Natural killer cell (primary cell): Measurements from ENCODE around the gene STH. TPM values are rescaled to one million over a fixed set of nuclear protein-coding genes. Genes with fewer than 3 reads are reported as not detected.

Source experiments
- ATAC-seq, 3 donors: fragments of 150-1000 bp in 2 of 3; fragments of 200-7000 bp in 1 of 3; cut with Tn5 transposase; 1 replicate in 1 of 3; 2 replicates in 2 of 3; pipeline ENCODE4 v1.10.0; 2021; ENCODE audit warnings: mild to moderate bottlenecking in 2 of 3, moderate library complexity in 2 of 3
- DNase-seq, 2 donors: peaks; one replicate each; pipeline versions ENCODE4 v3.0.0 to v3.0.0-alpha.2; 2013 to 2021; ENCODE audit warnings: mixed read lengths in 1 of 2
- H3K27ac ChIP-seq: one replicate; pipeline ENCODE4 v1.5.1; 2013; ENCODE audit warnings: mild to moderate bottlenecking, low read length
- H3K27me3 ChIP-seq: one replicate; pipeline ENCODE4 v1.6.1; 2013; ENCODE audit warnings: low read length; ENCODE audit not compliant: control insufficient read depth, insufficient read depth
- H3K36me3 ChIP-seq: one replicate; pipeline ENCODE4 v1.6.1; 2013; ENCODE audit warnings: low read length; ENCODE audit not compliant: control insufficient read depth, insufficient read depth
- H3K4me1 ChIP-seq: one replicate; pipeline ENCODE4 v1.6.1; 2013; ENCODE audit warnings: low read length; ENCODE audit not compliant: control insufficient read depth, insufficient read depth
- H3K4me3 ChIP-seq: one replicate; pipeline ENCODE4 v1.5.1; 2013; ENCODE audit warnings: low read length
- H3K9me3 ChIP-seq: one replicate; pipeline ENCODE4 v1.6.1; 2013; ENCODE audit warnings: low read length; ENCODE audit not compliant: control insufficient read depth, insufficient read depth
- H3K27ac Mint-ChIP-seq, 2 donors: one replicate each; pipeline ENCODE4 v1.8.0; 2022; ENCODE audit warnings: mild to moderate bottlenecking in 2 of 2, mixed read lengths in 2 of 2, moderate library complexity in 1 of 2
- H3K27me3 Mint-ChIP-seq, 2 donors: one replicate each; pipeline ENCODE4 v1.8.0; 2022; ENCODE audit warnings: low read depth in 2 of 2, mixed read lengths in 2 of 2
- H3K36me3 Mint-ChIP-seq: one replicate; pipeline ENCODE4 v1.8.0; 2022; ENCODE audit warnings: mixed read lengths
- H3K4me1 Mint-ChIP-seq, 2 donors: one replicate each; pipeline ENCODE4 v1.8.0; 2022; ENCODE audit warnings: mixed read lengths in 2 of 2
- H3K4me3 Mint-ChIP-seq: one replicate; pipeline ENCODE4 v1.8.0; 2022; ENCODE audit warnings: mild to moderate bottlenecking, moderate library complexity, mixed read lengths
- H3K9me3 Mint-ChIP-seq, 2 donors: one replicate each; pipeline ENCODE4 v1.8.0; 2022; ENCODE audit warnings: mixed read lengths in 2 of 2
- CTCF ChIP-seq: fragments of 200-600 bp; IDR thresholded peaks from one replicate; pipeline ENCODE4 v1.8.0; 2022; ENCODE audit warnings: antibody characterized with exemption
- WGBS: methylation state at CpG from one replicate; pipeline ENCODE4 v1.1.7; 2013; ENCODE audit warnings: missing lambda C conversion rate; ENCODE audit not compliant: insufficient coverage; 5-methylcytosine and 5-hydroxymethylcytosine counted together
- intact Hi-C: fragments of 100-400 bp; cut with micrococcal nuclease; formaldehyde crosslinking; loops from one replicate; pipeline ENCODE4 v1.14.2; 2022
- total RNA-seq, 4 donors: library from RNA; stranded (reverse); fragments of 120-200 nt in 1 of 4; gene quantifications; one replicate each; pipeline versions ENCODE4 v1.2.3 to v1.2.4, GENCODE V29; 2013 to 2022

The STH gene
- total RNA-seq, 3 donors from 2014 or later (not counting 1 experiment from before 2014, with no cell fraction given), result not detected

GRCh38 chr17:46031440-46031839 lies 32.4 kb downstream of the STH start:
- ATAC-seq (no peak), DNase-seq (no peak)
- Histone ChIP-seq H3K27ac (no peak overlapping the region), H3K4me1 (peaks cover 7% of the 10 kb centered on the region), H3K36me3 (peaks cover 68% of the 10 kb centered on the region), H3K27me3 (no peaks in the 10 kb centered on the region), H3K9me3 (no peaks in the 10 kb centered on the region), H3K4me3 (no peak overlapping the region)
- Mint-ChIP-seq H3K27me3 (no peaks in the 10 kb centered on the region), H3K9me3 (no peaks in the 10 kb centered on the region), H3K27ac (peak overlapping the region in 1 of 2 donors; percentile 90), H3K4me1 (peaks cover 36 to 43% of the 10 kb centered on the region in 2 donors), H3K4me3 (no peak overlapping the region), H3K36me3 (peaks cover 11% of the 10 kb centered on the region)
- no peak for TF ChIP-seq CTCF
- 96% methylated on average over 16 of the region's 16 CpGs for WGBS
- intact Hi-C loops, result no loop called here

GRCh38 chr17:46031920-46032319 lies 32.9 kb downstream of the STH start:
- Histone ChIP-seq H3K27ac (no peak overlapping the region), H3K9me3 (no peaks in the 10 kb centered on the region), H3K36me3 (peaks cover 72% of the 10 kb centered on the region), H3K4me1 (peaks cover 2% of the 10 kb centered on the region), H3K27me3 (no peaks in the 10 kb centered on the region), H3K4me3 (no peak overlapping the region)
- Mint-ChIP-seq H3K4me3 (no peak overlapping the region), H3K27ac (peak overlapping the region in 1 of 2 donors; percentile 70), H3K36me3 (peaks cover 12% of the 10 kb centered on the region), H3K27me3 (no peaks in the 10 kb centered on the region), H3K4me1 (peaks cover 36 to 43% of the 10 kb centered on the region in 2 donors), H3K9me3 (no peaks in the 10 kb centered on the region)
- TF ChIP-seq CTCF, result no peak
- DNase-seq, result no peak
- no peak for ATAC-seq
- intact Hi-C loops, result no loop called here
- WGBS, result 93% methylated on average over 8 of the region's 8 CpGs

- Mint-ChIP-seq H3K4me3 (no peak overlapping the region), H3K9me3 (no peaks in the 10 kb centered on the region), H3K27me3 (no peaks in the 10 kb centered on the region), H3K27ac (peak overlapping the region; percentile 56 to 70), H3K4me1 (peaks cover 34 to 43% of the 10 kb centered on the region in 2 donors), H3K36me3 (peaks cover 21% of the 10 kb centered on the region)
- Histone ChIP-seq H3K36me3 (peaks cover 80% of the 10 kb centered on the region), H3K4me3 (no peak overlapping the region), H3K4me1 (no peaks in the 10 kb centered on the region), H3K27me3 (no peaks in the 10 kb centered on the region), H3K27ac (no peak overlapping the region), H3K9me3 (no peaks in the 10 kb centered on the region)
- 95% methylated on average over 10 of the region's 11 CpGs for WGBS
- DNase-seq, result no peak
- no peak for ATAC-seq
- no peak for TF ChIP-seq CTCF
- intact Hi-C loops, result no loop called here
Observed at GRCh38 chr17:46032909-46033308, 33.9 kb downstream of the STH start.

- 97% methylated on average over 3 of the region's 3 CpGs for whole genome bisulfite sequencing
- H3K36me3 Mint-ChIP-seq, result peaks cover 26% of the 10 kb centered on the region
Observed at GRCh38 chr17:46033392-46033791, 34.3 kb downstream of the STH start.

More at GRCh38 chr17:46033392-46033791, 34.3 kb downstream of the STH start:
- Mint-ChIP-seq H3K27me3 (no peaks in the 10 kb centered on the region), H3K4me1 (peaks cover 34 to 43% of the 10 kb centered on the region in 2 donors), H3K4me3 (no peak overlapping the region), H3K27ac (peak overlapping the region; percentile 67 to 70), H3K9me3 (no peaks in the 10 kb centered on the region)
- Histone ChIP-seq H3K4me3 (no peak overlapping the region), H3K9me3 (no peaks in the 10 kb centered on the region), H3K4me1 (no peaks in the 10 kb centered on the region), H3K36me3 (peaks cover 82% of the 10 kb centered on the region), H3K27ac (no peak overlapping the region), H3K27me3 (no peaks in the 10 kb centered on the region)
- intact Hi-C loops, result no loop called here
- TF ChIP-seq CTCF, result no peak
- no peak for DNase-seq
- ATAC-seq, result no peak
